ENCODE results near the gene SERPINB11.
"Not testable (repeated sequence)": the region's sequence is repeated elsewhere in the genome, so short reads cannot be mapped to it uniquely, and the experiment has no call there.

GRCh38 chr18:63661750-63662149 is 41.0 kb upstream of the SERPINB11 start, which contains the start of gene SERPINB3:
- TF ChIP-seq CTCF (IDR thresholded peaks at IDR 0.05; ENCODE audit: poor library complexity, severe bottlenecking); POLR2AphosphoS5 (IDR thresholded peaks at IDR 0.05); EZH2 (IDR thresholded peaks at IDR 0.05; ENCODE audit: borderline replicate concordance, insufficient read depth, low read length, poor library complexity, severe bottlenecking); TAF1 (IDR thresholded peaks at IDR 0.05; ENCODE audit: low read depth); MXI1 (conservative IDR thresholded peaks at IDR 0.05; ENCODE audit: poor library complexity, severe bottlenecking): not testable (repeated sequence)
